Endothelial cell of umbilical vein (primary cell): ENCODE data around the gene SH3TC2.

Source experiments
- CTCF ChIP-seq, 2 donors: IDR thresholded peaks; 1 replicate in 1 of 2; 2 replicates in 1 of 2; pipeline ENCODE4 v1.5.1; 2011; ENCODE audit warnings: low read length in 2 of 2, mild to moderate bottlenecking in 2 of 2, moderate library complexity in 2 of 2, control low read depth in 1 of 2, inconsistent platforms in 1 of 2, low read depth in 1 of 2; ENCODE audit not compliant: insufficient read depth in 1 of 2; ENCODE audit errors: extremely low read depth in 1 of 2
- EZH2 ChIP-seq: IDR thresholded peaks from 2 replicates; pipeline ENCODE4 v1.6.1; 2012; ENCODE audit warnings: borderline replicate concordance, low read depth, mild to moderate bottlenecking, moderate library complexity, low read length, inconsistent platforms; ENCODE audit not compliant: severe bottlenecking
- JUN ChIP-seq: IDR thresholded peaks from 2 replicates; pipeline ENCODE4 v1.6.1; 2011; ENCODE audit warnings: borderline replicate concordance, low read depth; ENCODE audit not compliant: insufficient read length, insufficient read depth
- MYC ChIP-seq: IDR thresholded peaks from one replicate; pipeline ENCODE4 v1.6.1; 2011; ENCODE audit warnings: mild to moderate bottlenecking, low read depth, low read length
- POLR2A ChIP-seq: IDR thresholded peaks from 2 replicates; pipeline ENCODE4 v1.6.1; 2012; ENCODE audit warnings: low read depth, mild to moderate bottlenecking, control low read depth, low read length
- POLR2AphosphoS5 ChIP-seq: IDR thresholded peaks from 2 replicates; pipeline ENCODE4 v1.6.1; 2012; ENCODE audit warnings: low read depth, mild to moderate bottlenecking, control low read depth, low read length, moderate library complexity; ENCODE audit not compliant: insufficient read depth
- TF ChIP-seq, protein P1 (sequence below): IDR thresholded peaks from 2 replicates; pipeline ENCODE4 v1.6.1; 2011; ENCODE audit not compliant: insufficient read depth, insufficient read length

GRCh38 chr5:149079883-149080282 is 17.0 kb upstream of the SH3TC2 start:
- TF ChIP-seq CTCF (IDR thresholded peaks at IDR 0.05; ENCODE audit: extremely low read depth in 1 of 2, insufficient read depth in 1 of 2, low read depth in 1 of 2, low read length in 2 of 2), result no peak
- no peak for TF ChIP-seq MYC
- TF ChIP-seq, protein P1, sequence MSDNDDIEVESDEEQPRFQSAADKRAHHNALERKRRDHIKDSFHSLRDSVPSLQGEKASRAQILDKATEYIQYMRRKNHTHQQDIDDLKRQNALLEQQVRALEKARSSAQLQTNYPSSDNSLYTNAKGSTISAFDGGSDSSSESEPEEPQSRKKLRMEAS, result no peak
- no peak for TF ChIP-seq EZH2
- no peak for TF ChIP-seq POLR2A
- no peak for TF ChIP-seq POLR2AphosphoS5
- no peak for TF ChIP-seq JUN
